Frontal cortex (tissue), 4 donors: ENCODE results near the gene SQOR. TPM values are rescaled to one million over a fixed set of nuclear protein-coding genes. Genes with fewer than 3 reads are reported as not detected.

Experiments
- DNase-seq, 2 donors: peaks; one replicate each; pipeline ENCODE4 v3.0.0; 2012; ENCODE audit warnings: low spot score in 2 of 2
- FAIRE-seq: peaks from 2 replicates; lab custom pipeline; 2012; peaks lifted over from hg19 to GRCh38; lab: Jason Lieb, UNC
- total RNA-seq: library from RNA; depleted of rRNA; stranded (reverse); fragments of >200 nt; gene quantifications from one replicate; pipeline ENCODE4 v1.2.3, GENCODE V29; 2014
- donor health status: control.
- donor health status: control.
- donor health status: control.

The SQOR gene
- total RNA-seq = 2.9 TPM

DNA sequence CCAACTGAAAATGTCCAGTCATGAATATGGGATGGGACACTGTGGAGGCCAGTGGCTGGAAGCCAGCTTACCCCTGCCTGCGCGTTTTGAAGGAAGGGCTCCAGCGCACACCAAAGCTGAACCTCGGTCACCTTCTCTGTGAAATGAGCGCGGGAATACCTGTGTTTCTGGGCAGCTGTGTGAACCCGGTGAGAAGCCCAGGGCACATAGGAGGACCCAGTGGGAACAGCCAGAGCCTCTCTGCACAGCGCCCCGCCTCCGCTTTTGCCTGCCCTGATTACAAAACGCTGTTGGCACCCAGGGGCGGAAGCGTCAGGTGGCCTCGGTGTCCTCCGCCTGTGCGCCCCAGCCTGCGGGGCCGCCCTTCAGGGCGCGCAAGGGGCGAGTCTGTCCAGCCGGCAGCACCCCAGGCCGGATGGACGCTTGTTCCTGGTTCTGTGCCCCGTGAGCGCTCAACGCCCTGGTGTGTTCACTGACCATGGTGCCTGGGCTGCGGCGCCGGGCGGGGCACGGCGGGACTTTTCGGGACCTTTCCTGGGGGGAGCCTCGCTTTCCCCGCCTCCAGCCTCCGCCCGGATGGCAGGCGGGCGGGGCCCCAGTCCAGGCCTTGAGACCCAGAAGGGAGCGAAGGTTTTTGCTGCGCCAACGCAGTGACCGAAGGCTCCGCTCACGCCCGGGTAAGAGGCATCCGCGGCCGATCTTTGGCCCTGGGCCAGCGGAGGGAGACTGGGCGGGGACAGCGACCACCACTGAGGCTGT is at the start of gene SQOR:
TSS of gene SQOR (plus strand) at position 598 of the 759 bp plus-strand sequence. CDS start 23,895 bp downstream, outside the sequence.
- FAIRE-seq (no peak), DNase-seq (peak in 1 of 2 donors; percentile 67)

DNA sequence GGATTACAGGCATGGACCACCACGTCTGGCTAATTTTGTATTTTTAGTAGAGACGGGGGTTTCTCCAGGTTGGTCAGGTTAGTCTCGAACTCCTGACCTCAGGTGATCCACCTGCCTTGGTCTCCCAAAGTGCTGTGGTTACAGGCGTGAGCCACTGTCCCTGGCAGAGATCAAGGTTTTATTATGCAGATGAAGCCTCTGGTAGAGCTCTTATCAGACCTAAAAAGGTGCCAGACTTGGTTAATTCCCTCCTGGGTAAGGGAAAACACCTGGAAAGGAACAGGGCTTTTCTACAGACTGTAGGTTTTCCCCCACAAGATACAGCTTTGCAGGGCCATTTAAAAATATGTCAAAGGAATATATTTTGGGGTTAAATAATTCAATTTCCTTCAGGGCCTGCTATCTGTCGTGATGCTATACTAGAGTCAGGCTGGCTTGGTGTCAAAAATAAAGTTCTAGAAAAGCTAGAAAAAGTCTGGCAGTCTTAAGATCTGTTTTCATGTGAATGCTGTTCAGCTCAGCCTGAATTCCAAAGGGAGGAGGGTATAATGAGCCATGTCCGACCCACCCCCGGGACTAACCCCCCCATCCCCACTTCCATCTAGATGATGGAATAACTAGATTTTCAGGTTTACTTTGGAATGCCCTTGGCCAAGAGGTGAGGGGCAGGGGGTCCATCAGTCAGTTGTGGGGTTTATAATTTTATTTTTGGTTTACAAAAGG is 49.6 kb upstream of the SQOR start:
- FAIRE-seq (no peak), DNase-seq (no peak)

GRCh38 chr15:45586125-45586524 is 48.7 kb upstream of the SQOR start:
- DNase-seq (no peak), FAIRE-seq (no peak)

- DNase-seq (peak in 1 of 2 donors; percentile 14), FAIRE-seq (no peak)
Observed at GRCh38 chr15:45586601-45587094, 48.2 kb upstream of the SQOR start.

DNA sequence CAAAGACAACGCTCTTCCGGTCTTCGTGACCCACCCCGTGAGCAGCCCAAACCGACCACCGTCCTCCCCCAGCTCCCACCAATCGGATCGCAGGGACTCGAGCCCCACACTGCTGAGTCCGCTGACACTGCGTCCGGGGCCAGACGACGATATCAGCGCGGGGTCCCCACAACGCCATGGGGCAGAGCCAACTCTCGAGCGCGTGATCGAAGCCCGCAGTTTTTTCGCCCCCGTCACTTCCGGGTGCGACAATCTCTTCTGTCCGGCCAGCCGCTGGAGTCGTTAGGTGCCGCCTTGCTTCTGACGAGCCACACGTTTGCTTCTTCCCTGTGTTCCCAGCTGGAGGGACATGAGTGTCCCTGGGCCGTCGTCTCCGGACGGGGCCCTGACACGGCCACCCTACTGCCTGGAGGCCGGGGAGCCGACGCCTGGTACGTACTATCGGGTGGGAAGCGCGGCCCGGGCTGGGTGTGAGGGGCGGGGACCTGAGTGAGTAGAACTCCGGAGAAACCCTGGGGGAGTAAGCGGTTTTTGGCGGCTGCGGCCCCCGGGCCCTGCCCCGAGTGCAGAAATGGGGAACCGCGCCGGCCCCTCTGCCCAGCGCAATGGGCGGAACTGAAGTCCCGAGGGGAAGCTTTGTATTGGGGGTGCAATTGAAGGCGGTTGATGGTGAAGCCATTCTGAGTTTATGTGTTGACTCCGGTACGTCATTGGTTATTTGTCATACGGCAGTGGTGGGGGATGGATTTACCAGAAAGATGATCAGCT is 47.5 kb upstream of the SQOR start, which contains the start of gene BLOC1S6:
TSS of gene BLOC1S6 (plus strand) at position 285 of the 768 bp plus-strand sequence. CDS start at position 350, 65 bp downstream.
- FAIRE-seq = no peak
- peak; percentile 59 to 73 for DNase-seq

DNA sequence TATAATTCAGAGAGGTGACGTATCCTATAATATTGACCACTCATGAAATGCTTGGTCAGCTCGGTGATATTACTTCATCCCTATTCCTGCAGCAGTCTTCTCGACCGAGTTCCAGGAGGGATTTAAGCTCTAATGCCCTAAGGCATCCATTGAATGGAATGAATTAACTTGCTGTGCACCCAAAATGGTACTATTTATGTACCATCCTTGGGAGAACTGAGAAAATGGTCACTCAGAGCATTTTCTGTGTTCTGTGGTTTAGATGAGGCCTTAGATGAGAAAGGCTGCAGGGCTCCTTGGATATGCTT is 47.0 kb upstream of the SQOR start:
- FAIRE-seq (no peak), DNase-seq (no peak)

DNA sequence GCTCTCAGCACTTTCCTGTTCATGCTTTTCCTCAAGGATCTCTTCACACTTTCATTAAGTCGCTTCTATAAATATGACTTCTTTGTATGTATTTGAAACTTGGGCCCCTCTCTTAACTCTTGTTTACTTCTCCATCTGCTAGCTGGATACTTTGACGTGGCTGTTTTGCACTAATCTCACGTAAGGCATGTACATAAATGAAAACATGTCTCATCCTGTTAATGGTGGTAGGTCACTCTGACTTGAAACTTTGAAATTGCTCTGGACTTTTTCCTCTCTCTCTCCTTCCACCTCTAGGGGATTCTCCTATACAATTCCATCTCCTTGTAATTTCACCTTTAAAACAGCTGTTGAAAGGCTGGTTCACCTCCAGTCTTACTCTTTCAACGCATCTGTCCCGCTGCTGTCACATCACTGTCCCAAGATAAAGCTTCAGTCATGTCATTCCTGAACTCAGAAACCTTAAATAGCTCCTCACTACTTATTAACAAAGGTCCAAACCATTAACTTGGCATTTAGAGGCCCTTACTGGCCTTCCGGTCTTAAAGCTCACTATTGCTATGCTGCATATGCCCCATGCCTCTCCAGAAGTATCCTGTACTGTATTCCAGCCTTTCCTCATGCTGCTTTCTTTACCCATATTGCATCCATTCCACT is 46.5 kb upstream of the SQOR start:
- FAIRE-seq (no peak), DNase-seq (no peak)

- no peak for DNase-seq
- no peak for FAIRE-seq
Observed at GRCh38 chr15:45589256-45589655, 45.6 kb upstream of the SQOR start.

DNA sequence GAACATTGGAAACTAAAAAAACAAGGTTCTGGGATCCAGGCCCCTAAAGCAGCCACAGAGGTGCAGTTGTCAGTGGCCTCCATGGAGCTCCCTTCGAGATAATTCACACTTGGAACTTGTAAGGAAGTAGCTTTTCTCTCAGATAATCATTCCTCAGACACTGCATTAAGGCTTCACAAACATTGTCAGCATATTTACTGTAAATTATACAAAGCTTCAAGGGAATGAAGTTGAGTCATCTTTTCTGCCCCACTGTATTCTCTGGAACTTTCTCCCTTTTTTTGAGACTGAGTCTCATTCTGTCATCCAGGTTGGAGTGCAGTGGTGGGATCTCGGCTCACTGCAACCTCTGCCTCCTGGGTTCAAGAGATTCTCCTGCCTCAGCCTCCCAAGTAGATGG is 40.5 kb upstream of the SQOR start:
- DNase-seq = no peak
- FAIRE-seq = no peak

GRCh38 chr15:45594835-45595530 is 39.8 kb upstream of the SQOR start:
- no peak for FAIRE-seq
- DNase-seq = no peak

DNA sequence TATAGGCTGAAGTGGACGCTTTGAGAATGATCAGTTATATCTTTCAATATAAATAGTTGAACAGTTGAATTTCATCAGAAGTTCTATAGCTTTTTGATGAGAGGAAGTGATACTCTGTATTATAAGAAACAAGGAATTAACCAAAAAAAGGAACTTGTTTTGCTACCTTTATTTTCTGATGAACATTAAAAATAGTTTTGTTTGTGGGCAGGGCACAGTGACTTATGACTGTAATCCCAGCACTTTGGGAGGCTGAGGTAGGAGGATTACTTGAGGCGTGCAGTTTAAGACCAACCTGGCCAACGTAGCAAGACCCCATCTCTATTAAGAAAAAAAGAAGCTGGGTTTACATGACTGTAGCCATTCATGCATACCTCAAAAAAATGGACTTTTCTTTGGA is 30.9 kb upstream of the SQOR start:
- DNase-seq (no peak), FAIRE-seq (no peak)

GRCh38 chr15:45604326-45604725 is 30.5 kb upstream of the SQOR start:
- FAIRE-seq = no peak

DNA sequence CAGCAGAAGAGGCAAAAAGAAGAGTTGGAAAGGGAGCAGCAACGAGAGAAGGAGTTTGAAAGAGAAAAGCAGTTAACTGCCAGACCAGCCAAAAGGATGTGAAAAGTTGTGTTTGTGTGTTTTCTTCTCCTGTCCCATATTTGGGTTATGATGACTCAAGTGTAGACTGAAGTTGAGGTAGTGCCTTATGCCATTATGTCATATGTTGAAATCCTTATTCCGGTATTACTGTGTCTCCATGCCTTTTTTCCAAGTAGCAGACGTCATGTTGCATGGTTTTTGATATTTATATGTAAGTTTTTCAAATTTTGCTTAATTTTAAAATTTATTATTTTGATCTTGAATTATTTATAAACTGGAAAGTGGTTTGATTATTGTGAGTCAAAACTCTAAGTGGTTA is 28.4 kb upstream of the SQOR start:
- no peak for FAIRE-seq

More at GRCh38 chr15:45604326-45604725, 30.5 kb upstream of the SQOR start:
- no peak for DNase-seq

DNA sequence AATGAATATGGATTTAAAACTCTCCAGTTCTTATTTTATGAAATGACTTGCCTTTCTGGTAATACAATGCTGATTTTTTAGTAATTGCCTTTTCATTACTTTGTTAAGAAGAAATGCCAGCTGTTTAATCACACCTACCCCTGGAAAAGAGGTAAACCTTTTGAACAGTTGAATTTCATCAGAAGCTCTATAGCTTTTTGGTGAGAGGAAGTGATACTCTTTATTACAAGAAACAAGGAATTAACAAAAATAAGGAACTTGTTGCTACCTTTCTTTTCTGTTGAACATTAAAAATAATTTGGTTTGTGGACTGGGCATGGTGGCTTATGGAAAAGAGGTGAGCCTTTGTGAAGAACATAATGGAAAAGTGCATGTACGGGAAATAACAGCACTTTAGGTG is 28.0 kb upstream of the SQOR start:
- FAIRE-seq = no peak
- DNase-seq = no peak

More for the DNA sequence above, 28.4 kb upstream of the SQOR start:
- no peak for DNase-seq

- no peak for DNase-seq
Observed at GRCh38 chr15:45611305-45611704, 23.5 kb upstream of the SQOR start.

DNA sequence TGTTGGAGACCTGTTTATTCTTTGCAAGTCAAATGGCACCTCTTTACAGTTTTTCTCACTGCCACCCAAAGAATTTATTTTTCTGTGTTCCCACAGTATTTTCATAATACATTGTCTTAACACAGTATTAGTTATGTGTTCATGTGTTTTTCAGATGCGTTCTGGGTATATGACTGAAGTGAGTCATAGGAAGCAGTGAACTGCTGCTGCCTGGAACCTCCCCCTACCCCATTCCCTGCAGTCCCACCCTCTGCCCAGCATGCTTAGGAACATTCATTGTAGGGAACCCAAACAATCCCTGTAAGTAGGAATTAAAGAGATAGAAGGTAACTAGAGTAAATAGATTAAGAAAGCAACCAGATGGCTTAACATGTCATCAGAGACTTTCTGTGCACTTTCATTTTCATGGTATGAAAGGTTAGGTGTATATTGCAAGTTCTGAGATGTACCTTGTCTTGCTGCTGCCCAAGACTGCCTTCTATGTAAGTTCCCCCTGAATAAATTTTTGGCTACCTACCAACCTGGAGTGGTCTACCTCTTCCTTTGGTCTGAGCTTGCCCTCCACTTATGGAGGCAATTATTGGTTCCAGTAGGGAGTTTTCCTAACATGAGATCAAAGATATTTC is 21.9 kb upstream of the SQOR start:
- no peak for DNase-seq
- no peak for FAIRE-seq

More at GRCh38 chr15:45611305-45611704, 23.5 kb upstream of the SQOR start:
- FAIRE-seq = no peak

DNA sequence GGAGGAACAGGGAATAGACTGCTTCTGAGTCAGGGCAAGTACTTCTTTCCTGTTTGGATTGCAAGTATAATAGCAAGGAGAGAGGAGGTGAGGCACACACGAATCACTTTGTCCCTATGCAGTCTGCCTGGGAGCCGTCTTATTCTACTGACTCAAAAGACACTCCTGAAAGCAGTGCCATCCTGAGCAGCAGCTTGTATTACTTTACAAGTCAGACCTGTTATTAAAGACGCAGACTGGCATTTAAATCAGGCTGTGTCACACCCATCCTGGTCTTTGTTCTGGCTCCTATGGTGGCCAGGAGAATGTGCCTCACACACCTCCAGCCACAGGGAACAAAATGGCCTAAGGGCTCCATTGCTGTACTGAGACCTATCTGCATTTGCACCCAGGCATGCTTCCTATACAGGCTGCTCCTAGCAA is 17.9 kb upstream of the SQOR start:
- no peak for DNase-seq
- no peak for FAIRE-seq

DNA sequence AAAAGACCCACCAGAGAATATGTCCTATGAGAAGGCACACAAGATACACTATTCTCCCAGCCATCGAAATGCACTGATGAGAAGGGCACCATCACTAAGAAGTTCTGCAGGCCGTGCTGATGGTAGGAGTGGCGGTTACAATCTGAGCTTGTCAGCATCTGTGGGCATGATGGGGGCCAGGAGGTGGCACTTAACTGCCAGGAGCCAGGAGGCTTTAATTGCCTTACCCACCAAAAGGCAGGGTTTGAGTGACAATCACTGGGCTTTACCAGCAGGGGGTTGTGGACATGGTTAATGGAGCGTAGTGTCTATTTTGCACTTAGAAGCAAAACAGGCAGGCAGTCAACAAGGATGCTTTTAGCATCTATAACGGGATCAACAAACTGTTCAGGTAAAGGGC is 16.0 kb upstream of the SQOR start:
- DNase-seq = no peak
- FAIRE-seq = no peak

- DNase-seq = no peak
- no peak for FAIRE-seq
Observed at GRCh38 chr15:45628136-45628535, 6.7 kb upstream of the SQOR start.
